LHCN-M2 (cell line): Measurements from ENCODE around the gene HOGA1. TPM values are rescaled to one million over a fixed set of nuclear protein-coding genes. Genes with fewer than 3 reads are reported as not detected.
"Not testable (repeated sequence)": the region's sequence is repeated elsewhere in the genome, so short reads cannot be mapped to it uniquely, and the experiment has no call there.

ENCODE experiments used
- DNase-seq: peaks from one replicate; pipeline ENCODE4 v3.0.0-alpha.2; 2012; ENCODE audit warnings: low read depth
- total RNA-seq: library from RNA; depleted of rRNA; stranded (reverse); fragments of >200 nt; gene quantifications from 2 replicates; pipeline ENCODE4 v1.2.3, GENCODE V29; 2014

HOGA1 gene
- total RNA-seq, 1 experiment from 2014 or later: 1.0 TPM

DNA sequence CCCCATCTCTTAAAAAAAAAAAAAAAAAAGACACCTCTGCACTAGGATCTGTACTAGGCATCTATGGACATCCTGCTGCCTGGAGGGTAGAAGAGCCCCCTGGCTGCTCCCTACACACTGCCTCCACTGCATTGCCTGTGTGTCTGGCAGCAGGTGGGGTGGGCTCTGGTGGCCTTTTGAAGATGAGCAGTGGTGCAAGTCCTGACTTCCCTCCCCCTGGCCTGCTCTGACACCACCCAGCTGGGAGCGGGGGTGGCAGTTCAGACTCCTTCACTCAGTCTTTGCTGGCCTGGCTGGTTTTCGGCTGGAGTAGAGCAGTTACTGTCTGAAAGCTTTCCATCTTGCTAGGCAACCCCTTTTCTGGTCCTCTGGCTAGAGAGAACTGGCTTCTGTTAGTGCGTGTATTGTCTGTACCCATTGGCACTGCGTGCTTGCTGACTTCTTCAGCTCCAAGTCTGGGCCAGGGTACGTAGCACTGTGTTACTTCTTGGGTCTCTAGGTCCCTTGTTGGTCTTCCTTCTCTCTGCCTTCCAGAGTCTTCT, 23.0 kb downstream of the HOGA1 start:
- no peak for DNase-seq

DNA sequence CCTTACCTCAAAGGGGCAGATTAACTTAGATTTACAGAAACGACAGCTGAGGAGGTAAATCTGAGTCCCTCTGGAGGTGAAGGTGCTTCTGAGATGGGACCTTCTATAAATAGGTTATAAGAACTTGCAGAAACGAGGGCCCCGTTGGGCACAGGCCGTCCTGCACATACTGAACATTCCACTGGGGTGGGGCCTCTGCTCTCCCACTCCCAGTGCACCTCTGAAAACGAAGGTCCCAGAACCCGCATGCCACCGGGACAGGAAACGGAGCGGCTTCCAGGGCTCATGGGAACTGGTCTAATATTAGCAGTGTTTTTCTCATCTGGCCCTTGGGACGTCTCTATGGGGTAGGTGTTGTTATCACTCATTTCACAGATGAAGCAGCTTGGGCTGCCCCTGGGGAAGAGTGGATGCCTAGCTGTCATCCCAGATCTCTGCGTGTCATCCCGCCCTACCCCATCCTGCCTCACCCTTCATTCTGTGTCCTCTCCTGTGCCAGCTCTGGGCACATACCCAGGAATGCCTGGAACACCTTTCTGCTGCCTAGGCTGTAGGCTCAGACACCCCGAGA, 24.9 kb downstream of the HOGA1 start:
- no peak for DNase-seq

DNA sequence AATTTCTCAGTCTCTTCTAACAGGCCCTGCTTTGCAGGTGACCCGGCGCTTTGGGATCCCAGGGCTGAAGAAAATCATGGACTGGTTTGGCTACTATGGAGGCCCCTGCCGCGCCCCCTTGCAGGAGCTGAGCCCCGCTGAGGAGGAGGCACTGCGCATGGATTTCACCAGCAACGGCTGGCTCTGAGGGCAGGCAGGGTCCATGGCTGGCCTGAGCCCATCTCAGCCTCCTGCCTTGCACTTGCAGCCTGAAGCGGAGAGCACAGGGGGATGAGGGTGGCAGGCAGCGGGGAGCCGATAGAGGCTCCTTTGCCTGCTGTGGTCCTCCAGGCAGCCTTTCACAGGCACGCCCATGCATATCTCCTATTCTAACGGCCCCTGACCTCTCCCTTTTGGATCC, 27.3 kb downstream of the HOGA1 start:
- no peak for DNase-seq

GRCh38 chr10:97612386-97612785, 28.2 kb downstream of the HOGA1 start:
- DNase-seq: peak; percentile 71

DNA sequence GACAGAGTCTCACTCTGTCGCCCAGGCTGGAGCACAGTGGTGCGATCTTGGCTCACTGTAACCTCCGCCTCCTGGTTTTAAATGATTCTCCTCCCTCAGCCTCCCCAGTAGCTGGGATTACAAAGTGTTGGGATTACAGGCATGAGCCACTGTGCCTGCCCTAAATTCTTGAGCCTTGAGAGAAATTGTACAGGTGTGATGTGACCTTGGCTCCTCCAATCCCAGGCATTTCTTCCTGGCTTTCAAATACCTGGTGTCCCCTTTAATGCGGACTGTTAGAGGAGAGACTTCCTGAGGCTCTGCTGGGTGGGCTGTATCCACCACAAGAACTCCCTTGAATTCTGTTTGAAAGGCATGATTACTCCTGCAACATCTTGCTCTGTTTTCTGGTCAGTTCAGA, 34.1 kb downstream of the HOGA1 start:
- no peak for DNase-seq

DNA sequence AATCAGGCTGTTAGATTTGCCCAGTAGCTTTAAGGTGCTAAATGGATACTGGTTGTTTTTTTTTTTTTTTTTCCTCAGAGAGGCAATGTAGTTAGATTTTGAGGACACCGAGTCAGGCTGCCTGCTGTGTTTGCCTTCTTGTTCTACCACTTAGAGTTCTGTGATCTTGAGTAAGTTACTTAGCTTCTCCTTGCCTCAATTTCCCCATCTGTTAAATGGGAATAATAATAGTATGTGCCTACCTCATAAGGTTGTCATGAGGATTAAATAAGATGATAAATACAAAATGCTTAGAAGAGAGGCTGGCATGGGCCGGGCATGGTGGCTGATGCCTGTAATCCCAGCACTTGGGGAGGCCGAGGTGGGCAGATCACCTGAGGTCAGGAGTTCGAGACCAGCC, 34.5 kb downstream of the HOGA1 start:
- DNase-seq: no peak

DNA sequence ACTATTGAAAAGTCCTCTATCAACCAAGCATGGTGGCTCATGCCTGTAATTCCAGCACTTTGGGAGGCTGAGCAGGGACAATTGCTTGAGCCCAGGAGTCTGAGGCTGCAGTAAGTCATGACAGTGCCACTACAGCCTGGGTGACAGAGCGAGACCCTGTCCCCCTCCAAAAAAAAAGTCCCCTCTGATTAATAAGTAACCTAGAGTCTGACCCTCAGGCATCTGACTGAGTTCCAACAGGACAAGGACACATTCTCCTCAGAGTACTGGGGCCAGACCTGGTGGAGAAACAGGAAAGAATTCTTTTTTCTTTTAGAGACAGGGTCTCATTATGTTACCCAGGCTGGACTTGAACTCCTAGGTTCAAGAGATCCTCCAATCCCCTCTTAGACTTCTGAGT, 39.1 kb downstream of the HOGA1 start:
- DNase-seq: no peak

- no peak for DNase-seq
Measured at GRCh38 chr10:97627731-97628130, 43.5 kb downstream of the HOGA1 start.

- DNase-seq: no peak
Measured at GRCh38 chr10:97628228-97628627, 44.0 kb downstream of the HOGA1 start.

GRCh38 chr10:97629289-97629688, 45.1 kb downstream of the HOGA1 start:
- no peak for DNase-seq

DNA sequence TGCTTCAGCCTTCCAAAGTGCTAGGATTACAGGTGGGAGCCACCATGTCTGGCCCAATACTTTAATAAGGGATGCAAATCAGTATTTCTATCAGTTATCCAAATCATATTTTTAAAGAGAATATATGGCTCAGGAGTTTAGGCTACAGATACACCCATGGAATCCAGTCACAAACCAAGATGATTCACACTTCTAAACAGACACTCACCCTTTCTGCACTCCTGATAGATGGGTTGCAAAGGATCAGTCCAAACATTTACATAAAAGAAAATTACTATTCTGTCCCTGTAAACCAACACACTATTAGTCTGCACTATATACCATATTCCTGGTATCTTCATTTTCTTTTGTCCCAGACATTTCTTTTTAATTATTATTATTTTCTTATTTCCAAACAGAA, 46.9 kb downstream of the HOGA1 start:
- DNase-seq: no peak

DNA sequence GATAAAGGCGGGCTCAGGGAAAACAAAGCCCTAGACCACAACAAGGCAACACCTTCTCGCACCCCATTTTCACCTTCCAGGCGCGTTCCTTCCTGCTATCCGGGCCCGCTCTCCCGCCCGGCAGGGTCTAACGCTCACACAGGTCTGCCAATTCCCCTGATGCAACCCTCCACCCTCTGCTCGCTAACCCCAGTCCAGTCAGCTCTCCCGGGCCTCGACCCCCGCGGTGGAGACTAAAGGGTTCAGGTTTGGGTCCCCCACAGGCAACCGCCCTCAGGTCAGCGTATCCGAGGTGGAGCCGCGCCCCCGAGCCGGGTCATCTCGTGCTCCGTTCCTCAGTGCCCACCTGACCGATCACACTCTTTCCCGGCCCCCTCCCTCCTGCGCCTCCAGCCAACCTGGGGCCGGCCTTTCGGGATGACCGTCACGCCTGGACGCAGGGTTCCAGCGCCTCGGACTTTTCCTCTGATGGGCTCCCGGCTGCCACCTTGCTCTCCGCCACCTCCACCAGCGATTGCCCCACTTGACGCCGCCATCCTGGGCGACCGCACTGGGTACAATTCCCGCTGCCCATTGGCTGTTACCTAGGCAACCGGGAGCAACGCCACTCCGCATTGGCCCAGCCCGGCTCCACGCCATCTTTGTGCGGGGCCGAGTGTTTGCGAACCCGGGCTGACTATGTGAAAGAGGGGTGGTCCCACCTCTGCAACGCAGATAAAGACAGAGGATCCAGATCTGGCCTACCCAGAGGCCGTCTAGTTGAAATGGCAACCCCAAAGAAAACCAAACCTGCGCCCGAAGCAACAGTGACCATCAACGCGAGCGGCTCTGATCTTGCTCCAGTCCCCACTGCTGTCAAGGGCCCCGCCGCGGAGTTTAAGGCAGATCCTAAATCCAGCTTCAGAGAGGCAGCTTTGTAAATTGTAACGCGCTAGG, 49.0 kb downstream of the HOGA1 start, which contains the start of gene MORN4:
TSS of gene MORN4 (minus strand) at position 552 of the 936 bp plus-strand sequence. CDS start 13,847 bp downstream, outside the sequence.
- peak; percentile 88 for DNase-seq

GRCh38 chr10:97633921-97634320, 49.7 kb downstream of the HOGA1 start:
- no peak for DNase-seq

- DNase-seq: no peak
Measured at GRCh38 chr10:97635577-97635976, 51.4 kb downstream of the HOGA1 start.

- DNase-seq: not testable (repeated sequence)
Measured at GRCh38 chr10:97639090-97639489, 54.9 kb downstream of the HOGA1 start.

GRCh38 chr10:97640174-97640867, 56.1 kb downstream of the HOGA1 start, which contains the start of gene PI4K2A:
TSS of gene PI4K2A (plus strand) at chr10:97640671. CDS start at chr10:97640743, 72 bp downstream.
- peak; percentile 99 for DNase-seq

GRCh38 chr10:97640868-97641811, 57.0 kb downstream of the HOGA1 start:
- peak; percentile 32 for DNase-seq

DNA sequence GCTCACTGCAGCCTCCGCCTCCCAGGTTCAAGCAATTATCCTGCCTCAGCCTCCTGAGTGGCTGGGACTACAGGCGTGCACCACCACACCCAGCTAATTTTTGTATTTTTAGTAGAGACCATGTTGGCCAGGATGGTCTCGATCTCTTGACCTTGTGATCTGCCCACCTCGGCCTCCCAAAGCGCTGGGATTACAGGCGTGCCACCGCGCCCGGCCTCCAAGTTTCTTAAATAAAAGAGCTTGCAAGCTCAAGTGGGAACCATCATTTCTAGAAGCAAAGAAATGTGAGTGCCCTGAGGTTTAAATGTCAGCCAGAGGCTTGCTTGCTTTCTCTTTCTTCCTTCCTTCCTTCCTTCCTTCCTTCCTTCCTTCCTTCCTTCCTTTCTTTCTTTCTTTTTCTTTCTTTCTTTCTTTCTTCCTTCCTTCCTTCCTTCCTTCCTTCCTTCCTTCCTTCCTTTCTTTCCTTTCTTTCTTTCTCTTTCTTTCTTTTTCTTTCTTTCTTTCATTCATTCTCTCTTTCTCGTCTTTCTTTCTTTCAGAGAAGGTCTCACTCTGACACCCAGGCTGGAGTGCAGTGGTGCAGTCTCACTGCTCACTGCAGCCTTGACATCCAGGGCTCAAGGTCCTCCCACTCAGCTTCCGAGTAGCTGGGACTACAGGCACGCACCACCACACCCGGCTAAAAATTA, 58.4 kb downstream of the HOGA1 start:
- DNase-seq: not testable (repeated sequence)

DNA sequence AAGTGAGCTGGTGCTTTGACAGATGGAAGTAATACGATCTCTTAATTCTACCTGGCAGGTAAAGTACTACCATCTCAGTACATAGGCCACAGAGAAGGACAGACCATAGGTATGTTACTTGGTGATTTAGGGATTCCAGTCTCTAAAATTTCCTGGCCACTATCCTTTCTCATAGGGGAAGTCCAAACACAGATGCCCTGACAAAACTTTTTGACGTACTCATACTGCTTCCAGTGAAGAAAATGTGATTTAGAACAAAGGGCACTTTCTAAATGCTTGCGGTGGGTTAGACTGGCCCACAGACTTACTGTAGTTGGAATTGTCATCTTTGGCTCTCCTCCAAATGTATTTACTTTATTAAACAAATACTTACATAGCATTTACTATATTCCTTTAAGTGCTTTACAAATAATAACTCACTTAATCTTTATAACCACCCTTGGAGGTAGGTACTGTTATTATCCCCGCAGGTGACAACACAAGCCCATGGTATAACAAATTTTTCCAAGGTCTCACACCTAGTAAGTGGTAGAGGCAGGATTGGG, 59.3 kb downstream of the HOGA1 start:
- DNase-seq: no peak

DNA sequence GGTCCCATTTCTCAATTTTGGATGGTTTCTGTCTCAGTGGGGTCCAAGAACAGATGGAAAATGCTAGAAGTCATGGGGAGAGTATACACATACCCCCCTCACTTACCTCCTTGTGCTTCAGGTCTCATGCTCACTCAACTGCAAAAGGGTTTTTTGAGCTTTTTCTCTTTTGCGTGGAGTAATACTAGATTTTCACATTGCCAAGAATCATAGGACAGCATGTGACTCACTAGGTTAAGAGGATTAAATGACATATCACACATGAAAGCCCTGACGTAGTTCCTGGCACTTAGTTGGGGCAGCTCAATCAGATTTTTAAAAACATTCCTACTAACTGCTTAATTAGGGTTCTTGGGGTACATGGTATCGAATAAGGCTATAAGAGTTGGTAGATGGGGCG, 60.7 kb downstream of the HOGA1 start:
- DNase-seq: peak; percentile 34
